ENCODE results near the gene GRK7.

GRCh38 chr3:141725036-141725435 is 38.2 kb upstream of the GRK7 start:
- TF ChIP-seq CTCF (IDR thresholded peaks at IDR 0.05): no peak
- no peak for TF ChIP-seq POLR2A (IDR thresholded peaks at IDR 0.05)
- TF ChIP-seq EP300 (IDR thresholded peaks at IDR 0.05): no peak

Measured in tibial nerve (tissue), 4 donors.